Measurements from ENCODE around the gene SLC39A8. TPM values are rescaled to one million over a fixed set of nuclear protein-coding genes. Genes with fewer than 3 reads are reported as not detected.

SLC39A8 gene
- total RNA-seq, 1 experiment from 2014 or later = 35.9 TPM

GRCh38 chr4:102263024-102263787 is 82.1 kb downstream of the SLC39A8 start:
- no peak overlapping the region for H3K27ac Mint-ChIP-seq
- H3K36me3 Mint-ChIP-seq = peaks cover 4% of the 10 kb centered on the region; the same call in 1 of the 2 replicates
- H3K9me3 Mint-ChIP-seq = no peaks in the 10 kb centered on the region
- H3K4me3 Mint-ChIP-seq = no peak overlapping the region
- CTCF ChIA-PET = interaction anchor here (0.6 to 1.1 kb wide), 2 partner anchors 168 to 1094 kb away, joined by 3 to 4 read pairs; no protein-coding TSS in a partner anchor
- POLR2A ChIA-PET = no interaction called here
- DNase-seq (ENCODE audit: low spot score) (no peak), ATAC-seq (peak; percentile 95)
- TF ChIP-seq KAT7 (CRISPR knock-in tag; IDR thresholded peaks at IDR 0.05; ENCODE audit: borderline replicate concordance) (no peak), FOXJ3 (CRISPR knock-in tag; IDR thresholded peaks at IDR 0.05; ENCODE audit: borderline replicate concordance) (no peak), OVOL2 (CRISPR knock-in tag; IDR thresholded peaks at IDR 0.05; ENCODE audit: borderline replicate concordance) (no peak), IRF1 (CRISPR knock-in tag; IDR thresholded peaks at IDR 0.05) (no peak), AR (CRISPR knock-in tag; IDR thresholded peaks at IDR 0.05) (no peak), FOXP4 (CRISPR knock-in tag; IDR thresholded peaks at IDR 0.05) (no peak), NFATC4 (CRISPR knock-in tag; IDR thresholded peaks at IDR 0.05) (no peak), ZNF219 (CRISPR knock-in tag; IDR thresholded peaks at IDR 0.05; ENCODE audit: borderline replicate concordance) (no peak), ZMAT4 (CRISPR knock-in tag; IDR thresholded peaks at IDR 0.05) (no peak), SMAD4 (CRISPR knock-in tag; IDR thresholded peaks at IDR 0.05) (no peak), HMGXB4 (CRISPR knock-in tag; IDR thresholded peaks at IDR 0.05) (no peak), EMX1 (CRISPR knock-in tag; IDR thresholded peaks at IDR 0.05) (no peak), CBFB (CRISPR knock-in tag; IDR thresholded peaks at IDR 0.05; ENCODE audit: low read depth) (no peak), FOXK1 (CRISPR knock-in tag; IDR thresholded peaks at IDR 0.05) (no peak), MAX (CRISPR knock-in tag; IDR thresholded peaks at IDR 0.05) (no peak), MLX (CRISPR knock-in tag; IDR thresholded peaks at IDR 0.05) (no peak), ESRRA (CRISPR knock-in tag; IDR thresholded peaks at IDR 0.05; ENCODE audit: borderline replicate concordance) (no peak), PRRX2 (CRISPR knock-in tag; IDR thresholded peaks at IDR 0.05) (no peak), ZNF232 (CRISPR knock-in tag; IDR thresholded peaks at IDR 0.05) (no peak)
- H3K27me3 Mint-ChIP-seq (ENCODE audit: low read depth) = no peaks in the 10 kb centered on the region
- H3K4me1 Mint-ChIP-seq = peaks cover 12% of the 10 kb centered on the region
